ENCODE measurements around the gene TOMM34.

GRCh38 chr20:45008521-45009049, 48.4 kb upstream of the TOMM34 start:
- TF ChIP-seq, protein P1, sequence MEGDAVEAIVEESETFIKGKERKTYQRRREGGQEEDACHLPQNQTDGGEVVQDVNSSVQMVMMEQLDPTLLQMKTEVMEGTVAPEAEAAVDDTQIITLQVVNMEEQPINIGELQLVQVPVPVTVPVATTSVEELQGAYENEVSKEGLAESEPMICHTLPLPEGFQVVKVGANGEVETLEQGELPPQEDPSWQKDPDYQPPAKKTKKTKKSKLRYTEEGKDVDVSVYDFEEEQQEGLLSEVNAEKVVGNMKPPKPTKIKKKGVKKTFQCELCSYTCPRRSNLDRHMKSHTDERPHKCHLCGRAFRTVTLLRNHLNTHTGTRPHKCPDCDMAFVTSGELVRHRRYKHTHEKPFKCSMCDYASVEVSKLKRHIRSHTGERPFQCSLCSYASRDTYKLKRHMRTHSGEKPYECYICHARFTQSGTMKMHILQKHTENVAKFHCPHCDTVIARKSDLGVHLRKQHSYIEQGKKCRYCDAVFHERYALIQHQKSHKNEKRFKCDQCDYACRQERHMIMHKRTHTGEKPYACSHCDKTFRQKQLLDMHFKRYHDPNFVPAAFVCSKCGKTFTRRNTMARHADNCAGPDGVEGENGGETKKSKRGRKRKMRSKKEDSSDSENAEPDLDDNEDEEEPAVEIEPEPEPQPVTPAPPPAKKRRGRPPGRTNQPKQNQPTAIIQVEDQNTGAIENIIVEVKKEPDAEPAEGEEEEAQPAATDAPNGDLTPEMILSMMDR (IDR thresholded peaks at IDR 0.05), result no peak
- TF ChIP-seq POLR2A (IDR thresholded peaks at IDR 0.05), result no peak

Measured in prostate gland (tissue), 2 donors.